ENCODE data around the gene IFIH1. TPM values are rescaled to one million over a fixed set of nuclear protein-coding genes. Genes with fewer than 3 reads are reported as not detected.

Gene IFIH1
- total RNA-seq, 1 donor from 2014 or later: 2.6 TPM

GRCh38 chr2:162298669-162299335 is 19.7 kb downstream of the IFIH1 start:
- no peak for TF ChIP-seq CTCF (IDR thresholded peaks at IDR 0.05; ENCODE audit: insufficient read depth, low read length, severe bottlenecking)
- FAIRE-seq: no peak
- H3K4me3 ChIP-seq (ENCODE audit: low read depth, low read length): no peak overlapping the region
- H3K27me3 ChIP-seq (ENCODE audit: control insufficient read depth, insufficient read depth, low read length): no peaks in the 10 kb centered on the region
- DNase-seq (ENCODE audit: low read depth): no peak
- H3K36me3 ChIP-seq (ENCODE audit: control insufficient read depth, insufficient read depth, low read length): no peaks in the 10 kb centered on the region

- no peak overlapping the region for H3K4me3 ChIP-seq (ENCODE audit: low read depth, low read length)
- DNase-seq (ENCODE audit: low read depth) (peak; percentile 72), FAIRE-seq (no peak)
- no peaks in the 10 kb centered on the region for H3K27me3 ChIP-seq (ENCODE audit: control insufficient read depth, insufficient read depth, low read length)
- no peaks in the 10 kb centered on the region for H3K36me3 ChIP-seq (ENCODE audit: control insufficient read depth, insufficient read depth, low read length)
- TF ChIP-seq CTCF (IDR thresholded peaks at IDR 0.05; ENCODE audit: insufficient read depth, low read length, severe bottlenecking): peak; percentile 46
Measured at GRCh38 chr2:162297925-162298552, 20.4 kb downstream of the IFIH1 start.

DNA sequence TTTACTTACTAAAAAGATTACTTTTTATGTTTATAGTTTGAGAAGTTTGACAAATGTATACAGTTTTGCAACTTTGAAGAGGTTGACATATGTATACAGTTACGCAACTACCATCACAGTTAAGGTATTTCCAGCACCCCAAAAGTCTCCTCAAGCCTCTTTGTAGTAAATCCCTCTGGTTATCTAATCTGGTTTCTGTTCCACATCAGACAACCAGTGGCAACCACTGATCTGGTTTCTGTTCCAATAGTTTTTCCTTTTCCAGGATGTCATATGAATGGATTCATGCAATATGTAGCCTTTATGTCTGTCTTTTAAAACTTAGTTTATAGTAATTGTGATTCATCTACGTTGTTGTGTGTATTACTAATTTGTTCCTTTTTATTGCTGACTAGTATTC is 23.5 kb downstream of the IFIH1 start:
- H3K27me3 ChIP-seq (ENCODE audit: control insufficient read depth, insufficient read depth, low read length): no peaks in the 10 kb centered on the region
- H3K36me3 ChIP-seq (ENCODE audit: control insufficient read depth, insufficient read depth, low read length): no peaks in the 10 kb centered on the region
- no peak for FAIRE-seq
- no peak for TF ChIP-seq CTCF (IDR thresholded peaks at IDR 0.05; ENCODE audit: insufficient read depth, low read length, severe bottlenecking)
- DNase-seq (ENCODE audit: low read depth): no peak
- H3K4me3 ChIP-seq (ENCODE audit: low read depth, low read length): no peak overlapping the region

- FAIRE-seq: no peak
- DNase-seq (ENCODE audit: low read depth): peak; percentile 79
- no peak for TF ChIP-seq CTCF (IDR thresholded peaks at IDR 0.05; ENCODE audit: insufficient read depth, low read length, severe bottlenecking)
- H3K4me3 ChIP-seq (ENCODE audit: low read depth, low read length): no peak overlapping the region
- H3K27me3 ChIP-seq (ENCODE audit: control insufficient read depth, insufficient read depth, low read length): no peaks in the 10 kb centered on the region
- no peaks in the 10 kb centered on the region for H3K36me3 ChIP-seq (ENCODE audit: control insufficient read depth, insufficient read depth, low read length)
Measured at GRCh38 chr2:162293122-162293786, 25.2 kb downstream of the IFIH1 start.

- no peak for TF ChIP-seq CTCF (IDR thresholded peaks at IDR 0.05; ENCODE audit: insufficient read depth, low read length, severe bottlenecking)
- DNase-seq (ENCODE audit: low read depth) (no peak), FAIRE-seq (no peak)
- no peaks in the 10 kb centered on the region for H3K36me3 ChIP-seq (ENCODE audit: control insufficient read depth, insufficient read depth, low read length)
- no peaks in the 10 kb centered on the region for H3K27me3 ChIP-seq (ENCODE audit: control insufficient read depth, insufficient read depth, low read length)
- H3K4me3 ChIP-seq (ENCODE audit: low read depth, low read length): no peak overlapping the region
Measured at GRCh38 chr2:162291748-162292147, 26.7 kb downstream of the IFIH1 start.
